HCT116 (cell line): ENCODE results near the gene ADARB2. TPM values are rescaled to one million over a fixed set of nuclear protein-coding genes. Genes with fewer than 3 reads are reported as not detected.

Experiments used
- ATAC-seq: fragments of 200-7000 bp; cut with Tn5 transposase; 2 replicates; pipeline ENCODE4 v1.9.1; 2020; ENCODE audit warnings: mild to moderate bottlenecking, moderate library complexity
- BruUV-seq: library from RNA; stranded (reverse); fragments of 400-500 nt; replicated peaks from 2 replicates; lab custom pipeline; 2021; lab: Mats Ljungman, UMichigan
- CTCF ChIA-PET: fragments of 300-600 bp; sonication (Branson Sonifier 250); formaldehyde crosslinking; loops from one replicate; lab custom pipeline; 2021; ENCODE audit warnings: antibody characterized with exemption; lab: Charles Lee
- POLR2A ChIA-PET: fragments of 300-600, 350-600 bp; sonication (Branson Sonifier 250); formaldehyde crosslinking; loops from one replicate; lab custom pipeline; 2021; ENCODE audit warnings: antibody characterized with exemption; lab: Charles Lee
- RAD21 ChIA-PET, 2 experiments: fragments of 300-600 bp; sonication (Branson Sonifier 250); formaldehyde crosslinking; loops; one replicate each; lab custom pipeline; 2023; ENCODE audit warnings: low total read pairs in 2 of 2; ENCODE audit not compliant: uncharacterized antibody in 2 of 2, unreplicated experiment in 2 of 2, low non-redundant PET in 1 of 2; lab: Charles Lee
- DNase-seq: peaks from one replicate; pipeline ENCODE4 v3.0.0-alpha.2; 2010; ENCODE audit warnings: low read depth, low spot score
- H2AFZ ChIP-seq: fragments of 200-600 bp; shearing (Covaris generic), sonication (generic); 2 replicates; pipeline ENCODE4 v1.6.1; 2017; ENCODE audit warnings: low read depth, mixed run types, mixed read lengths, antibody characterized with exemption, low read length; ENCODE audit not compliant: poor library complexity, severe bottlenecking
- H3K27ac ChIP-seq: 2 replicates; pipeline ENCODE4 v1.5.1; 2012; ENCODE audit warnings: low read depth, low read length
- H3K27me3 ChIP-seq: fragments of 200-600 bp; sonication (generic); 2 replicates; pipeline ENCODE4 v1.6.1; 2016; ENCODE audit warnings: mixed run types, low read length, mixed read lengths; ENCODE audit not compliant: insufficient read depth
- H3K36me3 ChIP-seq, 2 experiments: fragments of 200-500 bp in 1 of 2; fragments of 200-600 bp in 1 of 2; sonication (Bioruptor generic) in 1 of 2; sonication (generic) in 1 of 2; 2 replicates each; pipeline versions ENCODE4 v1.5.1 to v1.6.1; 2014 to 2016; ENCODE audit warnings: low read length in 2 of 2, inconsistent platforms in 1 of 2, mixed read lengths in 1 of 2, mixed run types in 1 of 2; ENCODE audit not compliant: insufficient read depth in 2 of 2, control insufficient read depth in 1 of 2
- H3K4me1 ChIP-seq, 2 experiments: fragments of 200-600 bp in 1 of 2; sonication (generic) in 1 of 2; 2 replicates each; pipeline versions ENCODE4 v1.5.1 to v1.6.1; 2012 to 2017; ENCODE audit warnings: low read length in 2 of 2, inconsistent platforms in 1 of 2, mild to moderate bottlenecking in 1 of 2, mixed read lengths in 1 of 2, mixed run types in 1 of 2, moderate library complexity in 1 of 2; ENCODE audit not compliant: insufficient read depth in 2 of 2, control insufficient read depth in 1 of 2
- H3K4me2 ChIP-seq: fragments of 200-600 bp; sonication (generic); 2 replicates; pipeline ENCODE4 v1.6.1; 2017; ENCODE audit warnings: mixed run types, low read length, mixed read lengths
- H3K4me3 ChIP-seq, 2 experiments: fragments of 200-600 bp in 1 of 2; sonication (generic) in 1 of 2; replicated peaks in 1 of 2; 2 replicates each; pipeline ENCODE4 v1.5.1; 2011 to 2016; ENCODE audit warnings: low read length in 2 of 2, control low read depth in 1 of 2, low read depth in 1 of 2, mild to moderate bottlenecking in 1 of 2, mixed read lengths in 1 of 2, mixed run types in 1 of 2
- H3K79me2 ChIP-seq: fragments of 200-600 bp; sonication (generic); 2 replicates; pipeline ENCODE4 v1.6.1; 2017; ENCODE audit warnings: mild to moderate bottlenecking, mixed run types, low read length, moderate library complexity, mixed read lengths; ENCODE audit not compliant: insufficient read depth
- H3K9ac ChIP-seq: fragments of 200-600 bp; sonication (generic); 2 replicates; pipeline ENCODE4 v1.6.1; 2016; ENCODE audit warnings: low read length, mixed read lengths
- H3K9me2 ChIP-seq: fragments of 200-600 bp; sonication (generic), shearing (Covaris generic); 2 replicates; pipeline ENCODE4 v1.6.1; 2017; ENCODE audit warnings: mixed run types, mild to moderate bottlenecking, moderate library complexity; ENCODE audit not compliant: insufficient read depth
- H3K9me3 ChIP-seq, 2 experiments: fragments of 200-500 bp in 1 of 2; fragments of 200-600 bp in 1 of 2; sonication (Bioruptor generic) in 1 of 2; sonication (generic) in 1 of 2; 2 replicates each; pipeline ENCODE4 v1.6.1; 2014 to 2017; ENCODE audit warnings: low read length in 2 of 2, mixed read lengths in 2 of 2, inconsistent platforms in 1 of 2, low read depth in 1 of 2, mild to moderate bottlenecking in 1 of 2, mixed run types in 1 of 2, moderate library complexity in 1 of 2; ENCODE audit not compliant: control insufficient read depth in 1 of 2, insufficient read depth in 1 of 2
- H4K20me1 ChIP-seq: fragments of 200-600 bp; sonication (generic), shearing (Covaris generic); 2 replicates; pipeline ENCODE4 v1.6.1; 2017; ENCODE audit warnings: mixed run types, mild to moderate bottlenecking, moderate library complexity; ENCODE audit not compliant: insufficient read depth
- ATF3 ChIP-seq: IDR thresholded peaks from 2 replicates; pipeline ENCODE4 v1.6.1; 2012
- CEBPB ChIP-seq: IDR thresholded peaks from 2 replicates; pipeline ENCODE4 v1.6.1; 2012; ENCODE audit warnings: low read depth
- EGR1 ChIP-seq: IDR thresholded peaks from 2 replicates; pipeline ENCODE4 v1.6.1; 2012; ENCODE audit warnings: low read depth
- EZH2 ChIP-seq: fragments of 200-600 bp; sonication (generic); IDR thresholded peaks from 2 replicates; pipeline ENCODE4 v1.6.1; 2017; ENCODE audit warnings: antibody characterized with exemption, mixed run types
- EZH2phosphoT487 ChIP-seq: fragments of 200-600 bp; IDR thresholded peaks from 2 replicates; pipeline ENCODE4 v1.6.1; 2018; ENCODE audit warnings: antibody characterized with exemption, borderline replicate concordance
- JUND ChIP-seq: IDR thresholded peaks from 2 replicates; pipeline ENCODE4 v1.6.1; 2012
- POLR2A ChIP-seq: IDR thresholded peaks from 2 replicates; pipeline ENCODE4 v1.7.0; 2011; ENCODE audit warnings: borderline replicate concordance; ENCODE audit not compliant: insufficient read depth, insufficient read length; ENCODE audit errors: extremely low read depth
- POLR2AphosphoS5 ChIP-seq: IDR thresholded peaks from 2 replicates; pipeline ENCODE4 v1.6.1; 2011; ENCODE audit warnings: mild to moderate bottlenecking, low read depth, low read length, moderate library complexity
- RAD21 ChIP-seq: IDR thresholded peaks from 2 replicates; pipeline ENCODE4 v1.6.1; 2012; ENCODE audit warnings: low read depth, mild to moderate bottlenecking
- SIN3A ChIP-seq: IDR thresholded peaks from 2 replicates; pipeline ENCODE4 v1.6.1; 2012; ENCODE audit warnings: low read depth
- SP1 ChIP-seq: IDR thresholded peaks from 2 replicates; pipeline ENCODE4 v1.6.1; 2012; ENCODE audit warnings: low read depth
- TCF7L2 ChIP-seq: IDR thresholded peaks from 2 replicates; pipeline ENCODE4 v1.7.0; 2011; ENCODE audit warnings: borderline replicate concordance, inconsistent platforms; ENCODE audit not compliant: insufficient read depth, insufficient read length; ENCODE audit errors: extremely low read depth
- YY1 ChIP-seq: IDR thresholded peaks from 2 replicates; pipeline ENCODE4 v1.6.1; 2011; ENCODE audit warnings: low read length, low read depth, moderate library complexity, mild to moderate bottlenecking; ENCODE audit not compliant: insufficient replicate concordance; ENCODE audit errors: extremely low read depth
- intact Hi-C: fragments of 100-400 bp; cut with micrococcal nuclease; formaldehyde crosslinking; loops from 2 replicates; pipeline ENCODE4 v1.10.0; 2022
- total RNA-seq: library from RNA; stranded (reverse); gene quantifications from one replicate; pipeline ENCODE4 v1.2.1, GENCODE V29; 2021; ENCODE audit not compliant: unreplicated experiment
- TF ChIP-seq, protein P1 (sequence below): IDR thresholded peaks from 2 replicates; pipeline ENCODE4 v1.6.1; 2012
- TF ChIP-seq, protein P2 (sequence below): IDR thresholded peaks from 2 replicates; pipeline ENCODE4 v1.6.1; 2011; ENCODE audit warnings: mild to moderate bottlenecking, low read length, moderate library complexity; ENCODE audit not compliant: insufficient replicate concordance; ENCODE audit errors: extremely low read depth

Gene ADARB2
- total RNA-seq, 1 experiment from 2014 or later = not detected

DNA sequence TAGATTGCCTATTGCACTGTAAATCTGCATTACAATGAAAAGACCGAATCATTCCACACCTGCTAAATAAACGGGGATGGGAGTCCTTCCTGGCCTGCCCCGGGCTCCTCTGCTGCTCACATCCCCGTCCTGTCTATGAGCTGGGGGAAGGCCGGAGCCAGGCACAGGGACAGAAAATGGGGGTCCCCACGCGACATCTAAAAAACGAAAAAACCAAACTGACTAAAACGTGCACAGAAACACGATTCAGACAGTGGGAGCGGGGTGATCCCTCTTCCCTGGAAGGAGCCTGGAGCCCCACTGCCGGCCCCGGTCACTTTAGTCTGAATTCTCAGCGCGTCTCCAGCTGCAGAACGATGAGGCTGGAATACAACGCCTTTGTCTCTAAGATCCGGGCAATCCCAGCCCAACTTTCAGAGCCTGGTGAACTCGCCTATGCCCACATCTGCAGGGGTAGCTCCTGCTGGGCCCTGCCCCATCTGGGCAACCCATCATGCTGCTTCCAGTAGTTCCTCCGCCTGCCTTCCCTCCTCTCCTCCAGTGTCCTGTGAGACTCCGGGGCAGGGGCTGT lies 78.0 kb downstream of the ADARB2 start:
- Histone ChIP-seq H3K79me2 (no peaks in the 10 kb centered on the region), H3K27me3 (peaks cover 8% of the 10 kb centered on the region; the same call in 1 of the 2 replicates), H3K4me1 (no peaks in the 10 kb centered on the region), H4K20me1 (no peaks in the 10 kb centered on the region), H3K9me2 (no peaks in the 10 kb centered on the region), H2AFZ (no peak overlapping the region), H3K36me3 (no peaks in the 10 kb centered on the region), H3K9ac (no peak overlapping the region), H3K4me3 (no peak overlapping the region), H3K9me3 (no peaks in the 10 kb centered on the region), H3K27ac (no peak overlapping the region), H3K4me2 (no peak overlapping the region)
- BruUV-seq = no TSS peak
- DNase-seq (no peak), ATAC-seq (no peak)
- ChIA-PET RAD21 (no interaction called here), CTCF (no interaction called here), POLR2A (no interaction called here)
- TF ChIP-seq TCF7L2 = no peak
- no peak for TF ChIP-seq SP1
- TF ChIP-seq JUND = no peak
- no peak for TF ChIP-seq POLR2A
- TF ChIP-seq EGR1 = no peak
- no peak for TF ChIP-seq EZH2
- TF ChIP-seq YY1 = no peak
- TF ChIP-seq POLR2AphosphoS5 = no peak
- TF ChIP-seq, protein P1, sequence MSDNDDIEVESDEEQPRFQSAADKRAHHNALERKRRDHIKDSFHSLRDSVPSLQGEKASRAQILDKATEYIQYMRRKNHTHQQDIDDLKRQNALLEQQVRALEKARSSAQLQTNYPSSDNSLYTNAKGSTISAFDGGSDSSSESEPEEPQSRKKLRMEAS = no peak
- no peak for TF ChIP-seq ATF3
- intact Hi-C loops = no loop called here

DNA sequence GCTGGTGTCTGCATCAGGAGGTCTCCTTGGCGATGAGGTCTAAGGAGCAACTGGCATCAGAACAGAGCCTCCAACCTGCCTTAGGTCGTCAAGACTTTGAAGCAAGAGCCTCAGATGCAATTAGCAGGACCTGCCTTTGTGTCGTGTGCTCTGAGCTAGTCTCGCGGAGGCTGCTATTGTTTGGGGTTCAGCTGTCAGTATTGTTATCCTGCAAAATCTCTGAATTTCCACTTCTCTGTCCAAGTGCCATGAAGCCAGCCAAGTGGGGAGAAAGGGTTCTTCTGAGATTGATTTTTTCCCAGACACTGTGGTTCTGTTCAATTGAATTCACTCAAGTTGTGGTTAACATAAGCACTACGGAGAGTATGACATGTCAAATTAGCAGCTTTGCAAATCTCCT lies 78.7 kb downstream of the ADARB2 start:
- Histone ChIP-seq H2AFZ (no peak overlapping the region), H4K20me1 (no peaks in the 10 kb centered on the region), H3K9me2 (no peaks in the 10 kb centered on the region), H3K4me2 (no peak overlapping the region), H3K36me3 (no peaks in the 10 kb centered on the region), H3K4me1 (no peaks in the 10 kb centered on the region), H3K79me2 (no peaks in the 10 kb centered on the region), H3K27ac (no peak overlapping the region), H3K4me3 (no peak overlapping the region), H3K27me3 (peaks cover 8% of the 10 kb centered on the region; the same call in 1 of the 2 replicates), H3K9me3 (no peaks in the 10 kb centered on the region), H3K9ac (no peak overlapping the region)
- no peak for TF ChIP-seq SIN3A
- TF ChIP-seq, protein P2, sequence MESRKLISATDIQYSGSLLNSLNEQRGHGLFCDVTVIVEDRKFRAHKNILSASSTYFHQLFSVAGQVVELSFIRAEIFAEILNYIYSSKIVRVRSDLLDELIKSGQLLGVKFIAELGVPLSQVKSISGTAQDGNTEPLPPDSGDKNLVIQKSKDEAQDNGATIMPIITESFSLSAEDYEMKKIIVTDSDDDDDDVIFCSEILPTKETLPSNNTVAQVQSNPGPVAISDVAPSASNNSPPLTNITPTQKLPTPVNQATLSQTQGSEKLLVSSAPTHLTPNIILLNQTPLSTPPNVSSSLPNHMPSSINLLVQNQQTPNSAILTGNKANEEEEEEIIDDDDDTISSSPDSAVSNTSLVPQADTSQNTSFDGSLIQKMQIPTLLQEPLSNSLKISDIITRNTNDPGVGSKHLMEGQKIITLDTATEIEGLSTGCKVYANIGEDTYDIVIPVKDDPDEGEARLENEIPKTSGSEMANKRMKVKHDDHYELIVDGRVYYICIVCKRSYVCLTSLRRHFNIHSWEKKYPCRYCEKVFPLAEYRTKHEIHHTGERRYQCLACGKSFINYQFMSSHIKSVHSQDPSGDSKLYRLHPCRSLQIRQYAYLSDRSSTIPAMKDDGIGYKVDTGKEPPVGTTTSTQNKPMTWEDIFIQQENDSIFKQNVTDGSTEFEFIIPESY = no peak
- TF ChIP-seq EZH2phosphoT487 = no peak
- no peak for TF ChIP-seq CEBPB
- TF ChIP-seq SP1 = no peak
- no peak for TF ChIP-seq RAD21
- DNase-seq = no peak
- RAD21 ChIA-PET = no interaction called here
- CTCF ChIA-PET = no interaction called here
- POLR2A ChIA-PET = no interaction called here
- intact Hi-C loops = no loop called here
- BruUV-seq = no TSS peak
- no peak for ATAC-seq
